CD4-positive, alpha-beta T cell treated with Interleukin-17A for 1 hour (primary cell): ENCODE data around the gene TTC21A.
"Not testable (repeated sequence)": the region's sequence is repeated elsewhere in the genome, so short reads cannot be mapped to it uniquely, and the experiment has no call there.

Experiments
- DNase-seq: peaks from one replicate; pipeline ENCODE4 v3.0.0-alpha.2; 2020

TTC21A gene

DNA sequence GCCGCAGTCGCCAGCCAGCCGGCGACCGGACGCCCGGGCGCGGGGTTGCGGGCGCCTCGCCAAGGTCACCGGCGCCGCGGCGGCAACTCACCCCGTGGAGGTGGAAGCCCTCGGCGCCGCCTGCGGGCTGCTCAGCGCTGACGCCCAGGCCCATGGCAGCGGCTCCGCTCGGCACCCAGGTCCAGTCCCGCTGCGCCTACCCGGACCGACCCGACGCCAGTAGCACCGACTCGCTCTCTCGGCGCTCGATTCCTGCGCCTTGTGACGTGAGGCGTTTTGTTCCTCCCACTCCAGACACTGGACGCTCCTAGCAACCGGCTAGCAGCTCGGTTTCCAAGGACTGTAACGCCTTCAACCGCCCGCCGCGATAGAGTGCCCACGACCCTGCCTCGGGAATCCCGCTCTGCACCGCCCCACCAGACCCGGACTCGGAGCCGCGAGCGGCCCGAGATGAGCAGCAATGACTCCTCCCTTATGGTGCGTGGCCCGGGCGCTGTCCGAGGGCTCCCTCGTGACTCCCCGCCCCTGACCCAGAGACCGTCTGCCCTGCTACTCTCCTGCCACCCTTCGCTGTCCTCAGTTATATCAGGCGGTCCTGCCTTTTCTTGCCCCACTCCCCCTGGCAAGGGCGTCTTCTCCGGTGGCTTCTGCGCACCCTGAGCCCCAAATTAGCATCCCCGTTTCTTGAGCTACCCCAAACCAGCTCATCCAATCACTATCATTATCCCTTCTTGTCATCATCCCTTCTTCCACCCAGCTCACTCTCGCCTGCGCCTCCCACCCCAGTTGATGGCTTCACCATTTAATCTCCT, at the start of gene TTC21A, which contains the start of gene GORASP1:
TTC21A (plus strand) TSS at position 293 of the 812 bp plus-strand sequence; CDS start at position 451, 158 bp downstream.
GORASP1 (minus strand) TSS at position 240 of the 812 bp plus-strand sequence; CDS start at position 154, 86 bp downstream.
- DNase-seq = peak; percentile 77

DNA sequence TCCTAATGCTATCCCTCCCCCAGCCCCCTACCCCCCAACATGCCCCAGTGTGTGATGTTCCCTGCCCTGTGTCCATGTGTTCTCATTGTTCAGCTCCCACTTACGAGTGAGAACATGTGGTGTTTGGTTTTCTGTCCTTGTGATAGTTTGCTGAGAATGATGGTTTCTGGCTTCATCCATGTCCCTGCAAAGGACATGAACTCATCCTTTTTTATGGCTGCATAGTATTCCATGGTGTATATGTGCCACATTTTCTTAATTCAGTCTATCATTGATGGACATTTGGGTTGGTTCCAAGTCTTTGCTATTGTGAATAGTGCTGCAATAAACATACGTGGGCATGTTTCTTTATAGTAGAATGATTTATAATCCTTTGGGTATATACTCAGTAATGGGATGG, 46.3 kb upstream of the TTC21A start:
- not testable (repeated sequence) for DNase-seq

DNA sequence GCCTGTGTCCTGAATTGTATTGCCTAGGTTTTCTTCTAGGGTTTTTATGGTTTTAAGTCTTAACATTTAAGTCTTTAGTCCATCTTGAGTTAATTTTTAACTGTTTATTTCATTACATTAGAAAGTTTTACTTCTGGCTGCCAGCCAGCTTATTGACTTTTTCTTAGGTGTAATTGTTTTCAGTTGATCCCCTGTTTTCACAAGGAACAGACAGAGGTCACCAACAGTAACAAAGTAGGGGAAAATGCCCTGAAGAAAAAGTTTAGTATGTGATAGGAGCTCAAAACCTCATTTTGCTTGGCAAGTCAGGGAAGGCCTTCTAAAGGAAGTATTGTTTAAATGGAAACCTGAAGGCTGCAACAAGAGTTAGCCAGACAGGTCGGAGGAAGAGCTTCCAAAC, 45.3 kb upstream of the TTC21A start:
- DNase-seq = no peak

- DNase-seq = no peak
Observed at GRCh38 chr3:39063143-39063542, 44.3 kb upstream of the TTC21A start.

- no peak for DNase-seq
Observed at GRCh38 chr3:39064646-39065045, 42.8 kb upstream of the TTC21A start.

DNA sequence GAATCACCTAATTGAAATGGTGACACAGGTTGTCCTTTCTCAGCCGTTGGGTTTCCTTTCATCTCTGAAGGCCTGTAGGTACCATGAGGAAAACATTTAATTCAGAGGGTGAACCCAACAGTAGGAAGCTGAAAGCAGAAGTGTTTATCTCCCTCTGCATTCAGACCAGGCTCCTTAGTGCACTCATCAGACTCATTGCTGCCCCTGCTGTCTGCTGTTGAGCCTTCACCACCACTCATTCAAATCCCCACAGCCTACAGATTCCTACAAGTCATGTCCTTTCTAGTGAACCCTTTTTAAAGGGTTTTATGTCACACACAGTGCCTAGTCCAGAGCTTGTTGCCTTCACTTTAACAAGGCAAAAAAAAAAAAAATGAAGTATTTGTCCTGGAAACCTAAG, 42.3 kb upstream of the TTC21A start:
- peak; percentile 36 for DNase-seq

GRCh38 chr3:39067286-39067685, 40.2 kb upstream of the TTC21A start:
- no peak for DNase-seq

- DNase-seq = no peak
Observed at GRCh38 chr3:39068556-39068955, 38.9 kb upstream of the TTC21A start.

DNA sequence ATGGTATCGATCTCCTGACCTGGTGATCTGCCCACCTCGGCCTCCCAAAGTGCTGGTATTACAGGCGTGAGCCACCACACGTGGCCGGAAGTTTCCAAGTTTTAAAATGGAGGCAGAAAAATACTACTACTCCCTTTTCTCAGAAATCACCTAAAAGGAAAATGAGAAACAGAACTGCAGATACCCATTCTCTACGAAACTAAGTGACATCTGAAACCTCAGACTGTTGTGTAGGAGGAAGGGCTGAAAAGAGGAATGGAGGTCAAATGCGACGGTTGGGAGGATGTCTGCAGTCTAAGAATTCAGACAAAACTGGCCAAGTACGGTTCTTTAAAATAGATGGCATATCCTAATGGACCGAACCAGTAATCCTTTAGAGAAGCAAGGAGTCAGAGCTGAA, 31.6 kb upstream of the TTC21A start:
- no peak for DNase-seq

GRCh38 chr3:39079530-39079929, 27.9 kb upstream of the TTC21A start:
- DNase-seq = no peak

DNA sequence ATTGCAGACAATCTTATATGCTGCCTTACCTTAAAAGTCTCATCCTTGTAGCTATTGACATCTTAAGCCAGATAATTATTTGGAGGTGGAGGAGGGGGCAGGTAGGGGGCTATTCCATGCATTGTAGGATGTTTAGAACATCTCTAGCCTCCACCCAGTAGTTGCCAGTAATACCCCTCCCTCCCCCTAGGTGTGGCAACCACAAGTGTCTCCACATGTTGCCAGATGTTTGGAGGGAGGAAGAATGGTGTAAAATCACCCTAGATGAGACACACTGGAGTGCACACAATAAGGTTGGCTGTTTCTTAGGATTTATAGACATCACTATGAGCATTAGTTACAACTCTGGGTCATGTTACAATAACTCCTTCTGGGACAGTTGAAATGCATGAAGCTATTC, 27.5 kb upstream of the TTC21A start:
- no peak for DNase-seq

GRCh38 chr3:39082666-39083313, 24.7 kb upstream of the TTC21A start:
- DNase-seq = no peak

- DNase-seq = no peak
Observed at GRCh38 chr3:39086144-39086543, 21.3 kb upstream of the TTC21A start.

- DNase-seq = no peak
Observed at GRCh38 chr3:39088456-39088855, 19.0 kb upstream of the TTC21A start.

- DNase-seq = no peak
Observed at GRCh38 chr3:39088889-39089288, 18.6 kb upstream of the TTC21A start.

DNA sequence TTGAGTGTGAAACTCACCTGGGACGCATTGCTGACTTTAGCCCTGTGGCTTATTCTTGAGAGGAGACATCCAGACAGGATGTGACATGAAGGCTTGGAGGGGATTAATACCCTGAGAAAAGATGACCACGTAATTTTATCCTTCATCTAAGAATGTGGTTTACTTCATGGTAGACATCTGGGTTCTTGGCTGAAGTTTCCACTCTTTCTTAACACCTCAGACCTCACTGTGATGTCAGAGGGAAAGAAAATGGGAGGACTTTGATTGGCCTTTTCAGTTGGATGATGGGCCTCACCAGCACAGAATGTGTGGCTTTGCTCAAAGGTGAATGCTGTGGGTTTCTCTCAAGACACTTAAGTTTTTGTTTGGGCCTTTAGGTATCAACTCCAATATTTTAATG, 16.6 kb upstream of the TTC21A start:
- DNase-seq = no peak

DNA sequence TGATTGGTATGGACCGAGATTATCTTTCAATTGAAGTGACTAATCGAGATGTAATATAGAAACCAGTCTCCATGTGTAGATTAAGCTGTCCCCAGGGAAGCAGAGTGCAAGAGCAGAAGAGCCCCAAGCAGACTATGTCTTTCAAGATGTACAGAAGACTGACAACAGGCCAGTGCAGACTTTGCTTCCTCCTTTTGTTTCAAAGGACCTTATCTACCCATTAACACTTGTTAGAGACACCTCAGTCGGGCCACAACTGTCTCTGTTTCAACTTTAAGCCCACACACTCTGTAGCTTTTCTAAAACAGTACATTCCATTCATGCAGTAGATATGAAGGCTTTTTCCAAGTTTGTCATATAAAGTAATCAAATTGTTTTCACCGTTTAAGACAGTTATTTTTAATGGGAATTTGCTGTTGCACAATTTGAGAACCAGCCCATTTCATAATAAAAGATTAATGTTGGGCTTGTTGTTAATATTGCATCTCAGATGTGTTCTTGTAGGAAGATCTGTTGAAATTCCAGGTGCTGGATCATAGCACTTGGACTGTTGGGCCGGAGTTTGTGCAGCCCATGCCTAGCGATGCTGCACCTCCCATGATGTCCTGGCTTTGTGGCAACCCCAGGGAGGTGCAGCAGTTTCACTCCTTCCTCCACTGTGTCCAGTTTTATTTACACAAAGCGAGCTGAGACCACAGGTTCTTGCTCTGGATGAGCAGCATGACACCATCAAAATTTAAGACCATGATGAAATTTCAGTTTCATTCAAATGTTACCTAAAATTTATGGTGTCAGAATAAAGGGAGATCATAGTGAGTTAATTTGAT, 12.4 kb upstream of the TTC21A start:
- no peak for DNase-seq

- no peak for DNase-seq
Observed at GRCh38 chr3:39095778-39096177, 11.7 kb upstream of the TTC21A start.

GRCh38 chr3:39096775-39097174, 10.7 kb upstream of the TTC21A start:
- DNase-seq = no peak

GRCh38 chr3:39097716-39098472, 9.6 kb upstream of the TTC21A start:
- no peak for DNase-seq

GRCh38 chr3:39098473-39099000, 8.9 kb upstream of the TTC21A start:
- DNase-seq = no peak

- no peak for DNase-seq
Observed at GRCh38 chr3:39099242-39099641, 8.2 kb upstream of the TTC21A start.
